Stimulated activated naive CD8-positive, alpha-beta T cell treated with anti-CD3 and anti-CD28 coated beads, Interleukin-15, Interleukin-2, amounts not matched to agents 100 ng/mL and 50 ng/mL, for 24 hours (primary cell): Measurements from ENCODE around the gene SNRPF.
"Not testable (repeated sequence)": the region's sequence is repeated elsewhere in the genome, so short reads cannot be mapped to it uniquely, and the experiment has no call there.

Source experiments
- H3K27ac Mint-ChIP-seq: one replicate; pipeline ENCODE4 v1.8.0; 2021; ENCODE audit warnings: mild to moderate bottlenecking, mixed read lengths
- H3K27me3 Mint-ChIP-seq: one replicate; pipeline ENCODE4 v1.8.0; 2021; ENCODE audit warnings: mixed read lengths
- H3K36me3 Mint-ChIP-seq: one replicate; pipeline ENCODE4 v1.8.0; 2021; ENCODE audit warnings: low read depth, mixed read lengths
- H3K4me1 Mint-ChIP-seq: one replicate; pipeline ENCODE4 v1.8.0; 2021; ENCODE audit warnings: low read depth, mixed read lengths
- H3K4me3 Mint-ChIP-seq: one replicate; pipeline ENCODE4 v1.8.0; 2021; ENCODE audit warnings: mild to moderate bottlenecking, mixed read lengths
- H3K9me3 Mint-ChIP-seq: one replicate; pipeline ENCODE4 v1.8.0; 2021; ENCODE audit warnings: mixed read lengths

Gene SNRPF

DNA sequence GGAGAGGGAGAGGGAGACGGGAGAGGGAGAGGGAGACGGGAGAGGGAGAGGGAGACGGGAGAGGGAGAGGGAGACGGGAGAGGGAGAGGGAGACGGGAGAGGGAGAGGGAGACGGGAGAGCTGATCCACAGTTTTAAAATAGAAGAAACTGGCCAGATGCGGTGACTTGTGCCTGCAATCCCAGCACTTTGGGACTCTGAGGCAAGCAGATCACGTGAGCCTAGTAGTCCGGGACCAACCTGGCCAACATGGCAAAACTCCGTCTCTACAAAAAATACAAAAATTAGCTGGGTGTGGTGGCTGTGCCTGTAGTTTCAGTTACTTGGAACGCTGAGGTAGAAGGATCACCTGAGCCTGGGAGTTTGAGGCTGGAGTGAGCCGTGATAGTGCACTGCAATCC, 16.3 kb upstream of the SNRPF start:
- not testable (repeated sequence) for H3K4me3 Mint-ChIP-seq, H3K27ac Mint-ChIP-seq, H3K36me3 Mint-ChIP-seq, H3K4me1 Mint-ChIP-seq, H3K9me3 Mint-ChIP-seq
- H3K27me3 Mint-ChIP-seq: peaks cover 30% of the 10 kb centered on the region

GRCh38 chr12:95848575-95849388, 10.0 kb upstream of the SNRPF start:
- Mint-ChIP-seq H3K27me3 (peaks cover 13% of the 10 kb centered on the region), H3K27ac (no peak overlapping the region), H3K9me3 (no peaks in the 10 kb centered on the region), H3K36me3 (no peaks in the 10 kb centered on the region), H3K4me1 (no peaks in the 10 kb centered on the region), H3K4me3 (no peak overlapping the region)

- Mint-ChIP-seq H3K36me3 (no peaks in the 10 kb centered on the region), H3K4me1 (no peaks in the 10 kb centered on the region), H3K9me3 (no peaks in the 10 kb centered on the region), H3K27ac (no peak overlapping the region), H3K4me3 (no peak overlapping the region), H3K27me3 (peaks cover 6% of the 10 kb centered on the region)
Observed at GRCh38 chr12:95851606-95852005, 7.1 kb upstream of the SNRPF start.

DNA sequence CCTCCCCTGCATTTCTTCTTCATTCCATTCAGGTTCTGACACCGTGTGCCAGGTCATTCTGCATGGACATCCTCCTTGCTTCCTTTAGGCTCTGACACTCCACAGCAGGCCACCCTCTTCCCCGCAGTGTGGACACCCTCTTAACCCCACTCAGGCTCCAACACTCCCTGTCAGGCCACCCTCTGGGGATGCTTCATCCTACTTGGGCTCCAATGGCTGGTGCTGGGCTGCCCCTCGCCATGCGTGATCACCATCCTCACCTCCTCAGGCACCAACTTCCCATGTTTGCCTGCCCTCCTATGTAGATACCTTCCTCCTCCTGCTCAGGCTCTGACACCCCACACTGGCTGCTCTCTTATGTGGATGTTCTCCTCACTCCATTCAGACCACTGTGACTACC, 6.6 kb upstream of the SNRPF start:
- Mint-ChIP-seq H3K9me3 (no peaks in the 10 kb centered on the region), H3K36me3 (no peaks in the 10 kb centered on the region), H3K4me1 (no peaks in the 10 kb centered on the region), H3K27ac (no peak overlapping the region), H3K27me3 (peaks cover 6% of the 10 kb centered on the region), H3K4me3 (no peak overlapping the region)

GRCh38 chr12:95857156-95857555, 1.6 kb upstream of the SNRPF start:
- peak overlapping the region; percentile 10 for H3K4me3 Mint-ChIP-seq
- peaks cover 9% of the 10 kb centered on the region for H3K27me3 Mint-ChIP-seq
- H3K27ac Mint-ChIP-seq: no peak overlapping the region
- no peaks in the 10 kb centered on the region for H3K9me3 Mint-ChIP-seq
- H3K36me3 Mint-ChIP-seq: peaks cover 20% of the 10 kb centered on the region
- H3K4me1 Mint-ChIP-seq: peaks cover 6% of the 10 kb centered on the region

DNA sequence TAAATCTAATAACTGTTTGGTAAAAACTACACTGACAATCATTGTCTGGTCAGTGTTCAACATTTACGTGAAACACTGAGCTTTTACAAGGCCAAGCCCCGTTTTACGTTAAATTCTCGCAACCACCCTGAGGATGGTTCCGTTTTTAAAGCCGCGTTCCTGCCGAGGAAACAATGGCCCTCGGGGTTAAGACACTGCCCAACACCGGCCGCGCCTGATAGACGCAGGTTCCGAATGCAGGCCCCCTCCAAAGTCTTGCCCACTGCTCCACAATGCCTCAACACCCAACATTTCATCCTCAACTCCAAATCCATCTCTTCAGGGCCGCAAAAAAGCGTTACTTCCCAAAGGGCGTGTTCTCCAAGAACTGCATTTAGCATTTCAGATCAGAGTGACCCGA, 953 bp upstream of the SNRPF start:
- Mint-ChIP-seq H3K36me3 (peaks cover 27% of the 10 kb centered on the region), H3K27me3 (peaks cover 9% of the 10 kb centered on the region), H3K9me3 (no peaks in the 10 kb centered on the region), H3K4me3 (no peak overlapping the region), H3K4me1 (peaks cover 13% of the 10 kb centered on the region), H3K27ac (no peak overlapping the region)

DNA sequence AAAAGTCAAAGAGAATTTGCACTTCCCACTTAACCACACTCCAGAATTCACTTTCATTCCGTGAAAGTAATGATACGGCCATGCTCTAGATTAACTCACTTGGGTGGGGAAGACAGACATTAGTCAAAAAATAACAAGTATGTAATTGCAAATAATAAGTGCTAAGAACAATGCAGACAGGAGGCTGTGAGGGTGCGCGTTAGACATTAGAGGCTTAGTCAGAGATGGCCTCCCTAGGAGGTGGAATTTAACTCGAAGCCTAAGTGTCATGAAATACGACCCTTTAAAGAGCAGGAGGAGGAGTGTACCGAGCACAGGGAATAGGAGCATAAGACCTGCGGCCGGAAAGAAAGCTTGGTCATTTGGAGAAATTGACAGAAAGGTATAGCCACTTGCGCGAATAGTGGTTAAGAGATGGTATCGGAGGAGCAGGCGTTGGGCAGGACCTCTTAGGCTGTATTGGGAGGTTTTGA, 628 bp downstream of the SNRPF start:
- Mint-ChIP-seq H3K9me3 (no peaks in the 10 kb centered on the region), H3K36me3 (peaks cover 42% of the 10 kb centered on the region), H3K4me3 (no peak overlapping the region), H3K27me3 (peaks cover 8% of the 10 kb centered on the region), H3K27ac (no peak overlapping the region), H3K4me1 (peaks cover 24% of the 10 kb centered on the region)

DNA sequence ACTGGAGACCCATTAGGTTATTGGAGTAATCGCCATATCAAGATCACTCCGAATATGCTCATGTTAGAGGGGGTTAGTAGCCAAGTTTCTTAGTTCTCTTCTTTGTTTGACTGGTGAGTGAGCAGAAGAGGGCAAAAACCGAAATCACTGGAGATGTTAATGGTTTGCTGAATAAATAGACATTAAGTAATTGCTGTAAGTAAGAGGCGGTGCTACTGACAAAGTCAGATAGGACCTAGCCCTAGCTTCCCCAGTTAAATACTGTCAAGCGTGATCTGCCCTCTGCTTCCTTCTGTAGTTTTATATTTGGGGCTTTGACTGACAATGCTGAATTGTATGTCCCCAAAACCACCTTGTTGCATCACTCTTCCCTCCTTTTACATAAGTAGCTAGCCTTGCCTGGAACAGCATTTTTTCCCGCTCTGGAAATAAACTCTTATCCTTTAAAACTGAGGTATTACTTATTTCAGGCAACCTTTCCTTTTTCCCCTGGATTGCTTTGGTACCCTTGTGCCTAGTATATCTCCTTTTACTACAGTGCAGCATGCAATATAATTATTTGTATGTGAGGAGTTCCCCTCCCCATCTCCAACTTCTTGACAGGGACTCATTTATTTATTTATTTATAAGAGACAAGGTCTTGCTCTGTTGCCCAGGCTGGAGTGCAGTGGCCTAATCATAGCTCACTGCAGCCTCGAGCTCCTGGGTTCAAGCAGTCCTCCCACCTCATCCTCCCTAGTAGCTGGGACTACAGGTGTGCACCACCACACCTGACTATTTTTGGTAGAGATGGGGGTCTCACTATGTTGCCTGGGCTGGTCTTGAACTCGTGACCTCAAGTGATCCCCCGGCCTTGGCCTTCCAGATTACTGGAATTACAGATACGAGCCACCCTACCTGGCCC, 1.4 kb downstream of the SNRPF start:
- H3K27ac Mint-ChIP-seq: no peak overlapping the region
- H3K9me3 Mint-ChIP-seq: no peaks in the 10 kb centered on the region
- H3K4me3 Mint-ChIP-seq: peak overlapping the region; percentile 64

GRCh38 chr12:95862038-95862437, 3.3 kb downstream of the SNRPF start:
- no peak overlapping the region for H3K27ac Mint-ChIP-seq
- H3K4me3 Mint-ChIP-seq: no peak overlapping the region
- H3K36me3 Mint-ChIP-seq: peaks cover 56% of the 10 kb centered on the region
- peaks cover 24% of the 10 kb centered on the region for H3K4me1 Mint-ChIP-seq
- H3K27me3 Mint-ChIP-seq: peaks cover 3% of the 10 kb centered on the region
- no peaks in the 10 kb centered on the region for H3K9me3 Mint-ChIP-seq

More for the DNA sequence above, 1.4 kb downstream of the SNRPF start:
- Mint-ChIP-seq H3K27me3 (peaks cover 3% of the 10 kb centered on the region), H3K36me3 (peaks cover 45% of the 10 kb centered on the region), H3K4me1 (peaks cover 24% of the 10 kb centered on the region)

DNA sequence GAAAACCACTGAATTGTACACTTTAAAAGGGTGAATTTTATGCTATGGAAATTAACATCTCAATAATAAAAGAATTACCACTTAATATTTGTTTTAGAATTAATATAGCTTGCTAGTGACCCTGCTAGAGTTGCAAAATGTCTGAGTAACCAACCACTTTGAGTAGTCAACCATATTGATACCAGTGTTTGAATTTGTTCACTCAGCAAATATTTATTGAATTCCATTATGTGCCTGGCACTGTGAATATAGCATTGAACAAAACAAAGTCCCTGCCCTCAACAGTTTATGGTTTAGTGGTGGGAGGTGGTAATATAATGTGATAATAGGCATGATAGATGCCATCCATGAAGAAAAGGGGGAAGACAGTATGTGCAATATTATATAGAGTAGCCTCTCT, 4.6 kb downstream of the SNRPF start:
- H3K27ac Mint-ChIP-seq: no peak overlapping the region
- H3K9me3 Mint-ChIP-seq: no peaks in the 10 kb centered on the region
- H3K36me3 Mint-ChIP-seq: peaks cover 63% of the 10 kb centered on the region
- H3K4me1 Mint-ChIP-seq: peaks cover 27% of the 10 kb centered on the region
- no peaks in the 10 kb centered on the region for H3K27me3 Mint-ChIP-seq
- no peak overlapping the region for H3K4me3 Mint-ChIP-seq

GRCh38 chr12:95870897-95871296, 12.1 kb downstream of the SNRPF start:
- Mint-ChIP-seq H3K27ac (no peak overlapping the region), H3K36me3 (peaks cover 39% of the 10 kb centered on the region), H3K4me3 (no peak overlapping the region), H3K9me3 (no peaks in the 10 kb centered on the region), H3K27me3 (no peaks in the 10 kb centered on the region), H3K4me1 (peaks cover 8% of the 10 kb centered on the region)

- Mint-ChIP-seq H3K27me3 (no peaks in the 10 kb centered on the region), H3K4me3 (no peak overlapping the region), H3K9me3 (no peaks in the 10 kb centered on the region), H3K36me3 (peaks cover 19% of the 10 kb centered on the region), H3K4me1 (no peaks in the 10 kb centered on the region), H3K27ac (no peak overlapping the region)
Observed at GRCh38 chr12:95874452-95874851, 15.7 kb downstream of the SNRPF start.

DNA sequence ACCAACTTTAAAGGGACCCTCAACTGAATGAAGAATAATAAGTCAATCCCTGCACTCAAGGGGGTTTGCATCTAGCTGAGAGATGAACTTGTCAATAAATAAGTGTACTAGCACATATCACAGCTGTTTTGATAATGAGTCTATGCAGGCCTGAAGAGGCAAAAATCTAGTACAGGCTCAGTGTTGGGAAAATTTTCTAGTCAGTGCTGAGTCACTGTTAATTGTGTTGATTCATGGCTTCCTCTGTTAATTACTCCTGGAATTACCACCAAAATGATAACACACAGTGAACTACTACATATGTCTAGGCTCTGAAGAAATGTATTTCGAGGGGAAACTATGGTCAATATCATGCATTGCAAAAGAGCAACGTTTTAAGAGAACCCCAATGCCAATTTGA, 18.9 kb downstream of the SNRPF start:
- H3K36me3 Mint-ChIP-seq: peaks cover 4% of the 10 kb centered on the region
- H3K9me3 Mint-ChIP-seq: no peaks in the 10 kb centered on the region
- no peak overlapping the region for H3K4me3 Mint-ChIP-seq
- H3K4me1 Mint-ChIP-seq: no peaks in the 10 kb centered on the region
- H3K27me3 Mint-ChIP-seq: no peaks in the 10 kb centered on the region
- no peak overlapping the region for H3K27ac Mint-ChIP-seq

GRCh38 chr12:95880895-95881294, 22.1 kb downstream of the SNRPF start:
- Mint-ChIP-seq H3K27me3 (peaks cover under 1% of the 10 kb centered on the region), H3K4me3 (no peak overlapping the region), H3K36me3 (no peaks in the 10 kb centered on the region), H3K27ac (no peak overlapping the region), H3K4me1 (no peaks in the 10 kb centered on the region), H3K9me3 (no peaks in the 10 kb centered on the region)

DNA sequence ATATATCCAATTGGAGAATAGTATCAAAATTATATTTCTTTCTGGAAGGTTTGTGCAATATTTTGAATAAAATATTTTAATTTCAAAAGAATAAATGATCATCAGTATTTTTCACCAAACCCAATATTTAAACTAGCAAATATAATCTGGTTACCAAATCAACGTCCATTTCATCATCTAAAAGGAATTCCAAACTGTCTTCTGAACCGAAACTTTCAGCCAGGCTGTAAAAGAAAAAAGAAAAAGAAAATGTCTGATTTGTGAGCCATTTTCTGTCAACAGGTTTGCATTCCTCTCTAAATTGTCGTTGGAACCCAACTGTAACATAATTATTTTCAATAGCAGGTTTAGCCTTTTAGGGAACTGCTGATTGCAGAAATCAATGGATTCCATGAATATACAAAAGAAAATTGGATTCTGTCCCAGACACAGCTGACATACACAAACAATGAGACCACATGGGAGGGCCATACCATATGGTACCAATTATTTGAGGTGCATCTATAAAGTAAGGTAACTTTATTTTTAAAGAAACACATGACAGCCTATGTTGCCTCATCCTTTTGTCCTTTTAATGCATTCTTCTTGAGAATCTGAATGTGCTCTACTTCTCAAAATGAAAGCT, 22.7 kb downstream of the SNRPF start:
- H3K27me3 Mint-ChIP-seq: peaks cover 4% of the 10 kb centered on the region
- no peaks in the 10 kb centered on the region for H3K9me3 Mint-ChIP-seq
- H3K4me1 Mint-ChIP-seq: no peaks in the 10 kb centered on the region
- H3K36me3 Mint-ChIP-seq: no peaks in the 10 kb centered on the region
- H3K4me3 Mint-ChIP-seq: no peak overlapping the region
- no peak overlapping the region for H3K27ac Mint-ChIP-seq
